K562 (cell line): ENCODE data around the gene PNPO. TPM values are rescaled to one million over a fixed set of nuclear protein-coding genes. Genes with fewer than 3 reads are reported as not detected.

Source experiments
- BACH1 ChIP-seq: fragments of 200-800 bp; sonication (Bioruptor generic); IDR thresholded peaks from 2 replicates; pipeline ENCODE4 v1.6.1; 2016; ENCODE audit warnings: missing genetic modification characterization, missing compliant biosample characterization
- CBFA2T2 ChIP-seq: fragments of 450-650 bp; conservative IDR thresholded peaks from 2 replicates; pipeline ENCODE4 v1.6.1; 2017; ENCODE audit warnings: mild to moderate bottlenecking
- CBX2 ChIP-seq: fragments of 200-600 bp; sonication (generic); IDR thresholded peaks from one replicate; pipeline ENCODE4 v1.6.1; 2012; ENCODE audit warnings: mild to moderate bottlenecking, low read length, inconsistent platforms; ENCODE audit not compliant: insufficient read depth, poor library complexity, severe bottlenecking
- FIP1L1 ChIP-seq: fragments of 200-400 bp; formaldehyde crosslinking; IDR thresholded peaks from 2 replicates; pipeline ENCODE4 v1.6.1; 2018; ENCODE audit warnings: mild to moderate bottlenecking, low read depth, low read length; ENCODE audit not compliant: poor library complexity, severe bottlenecking
- FOXK2 ChIP-seq, 2 experiments: fragments of 450-650 bp; IDR thresholded peaks in 1 of 2; conservative IDR thresholded peaks in 1 of 2; 2 replicates each; pipeline ENCODE4 v1.6.1; 2016; ENCODE audit warnings: low read depth in 2 of 2, mild to moderate bottlenecking in 1 of 2
- GABPA ChIP-seq: fragments of 200-800 bp; sonication (Bioruptor generic); conservative IDR thresholded peaks from 2 replicates; pipeline ENCODE4 v1.6.1; 2016; ENCODE audit warnings: low read depth, missing genetic modification characterization, missing compliant biosample characterization
- HDAC1 ChIP-seq, 2 experiments: fragments of 450-650 bp; IDR thresholded peaks; 2 replicates each; pipeline ENCODE4 v1.6.1; 2016 to 2017; ENCODE audit warnings: inconsistent platforms in 1 of 2, mild to moderate bottlenecking in 1 of 2, moderate library complexity in 1 of 2
- HNRNPLL ChIP-seq: fragments of 200-400 bp; formaldehyde crosslinking; IDR thresholded peaks from 2 replicates; pipeline ENCODE4 v1.6.1; 2017; ENCODE audit warnings: low read length, low read depth, mild to moderate bottlenecking; ENCODE audit not compliant: poor library complexity, severe bottlenecking
- ILF3 ChIP-seq: fragments of 450-650 bp; IDR thresholded peaks from 2 replicates; pipeline ENCODE4 v1.6.1; 2018; ENCODE audit warnings: antibody characterized with exemption, mild to moderate bottlenecking, moderate library complexity, borderline replicate concordance
- KHSRP ChIP-seq: fragments of 450-650 bp; IDR thresholded peaks from 2 replicates; pipeline ENCODE4 v1.6.1; 2017
- PKNOX1 ChIP-seq: fragments of 450-650 bp; IDR thresholded peaks from 2 replicates; pipeline ENCODE4 v1.6.1; 2016
- SP2 ChIP-seq: IDR thresholded peaks from 2 replicates; pipeline ENCODE4 v1.6.1; 2011; ENCODE audit warnings: mild to moderate bottlenecking, low read depth, low read length, moderate library complexity; ENCODE audit not compliant: poor library complexity, severe bottlenecking; ENCODE audit errors: extremely low read depth
- THAP7 ChIP-seq: fragments of 250-450 bp; sonication (Bioruptor Pico); IDR thresholded peaks from 2 replicates; pipeline ENCODE4 v1.5.0; 2021
- THRAP3 ChIP-seq: fragments of 450-650 bp; IDR thresholded peaks from 2 replicates; pipeline ENCODE4 v1.6.1; 2016; ENCODE audit warnings: mild to moderate bottlenecking, inconsistent platforms, borderline replicate concordance
- ZBTB40 ChIP-seq, 2 experiments: fragments of 450-650 bp in 1 of 2; sonication (generic) in 1 of 2; formaldehyde crosslinking in 1 of 2; IDR thresholded peaks; 2 replicates each; pipeline versions ENCODE4 v1.7.1 to v1.9.0; 2016 to 2022; ENCODE audit warnings: inconsistent platforms in 1 of 2, mild to moderate bottlenecking in 1 of 2, missing genetic modification reagents in 1 of 2
- ZEB2 ChIP-seq: fragments of 450-650 bp; IDR thresholded peaks from 2 replicates; pipeline ENCODE4 v1.6.1; 2016
- ZNF77 ChIP-seq: fragments of 250-450 bp; sonication (Bioruptor Pico); IDR thresholded peaks from 2 replicates; pipeline ENCODE4 v1.5.0; 2020
- polyA plus RNA-seq, 8 experiments: library from polyadenylated mRNA; depleted of rRNA in 4 of 8; stranded (reverse) in 5 of 8; unstranded in 3 of 8; fragments of >200 nt; fragmentation: Nextera tagmentation in 2 of 8; fragmentation: Illumina TruSeq in 1 of 8; extraction: Ambion mirVana in 2 of 8; extraction: Trizol in 1 of 8; gene quantifications; 2 replicates each; pipeline versions ENCODE4 v1.2.1 to v1.2.3, GENCODE V29; 2011 to 2014; ENCODE audit warnings: inconsistent platforms in 1 of 8, missing spikeins in 1 of 8
- total RNA-seq, 7 experiments: library from RNA; depleted of rRNA in 6 of 7; stranded (reverse); fragments of >200 nt in 6 of 7; fragmentation: Illumina TruSeq in 2 of 7; extraction: Trizol in 2 of 7; gene quantifications; 2 replicates each; pipeline versions ENCODE4 v1.2.1 to v1.2.3, GENCODE V29; 2011 to 2021; ENCODE audit warnings: low replicate concordance in 1 of 7

Gene PNPO
- total and polyA plus RNA-seq, 9 of the 15 experiments (the other 6 are each of a cell fraction or from before 2014, with no cell fraction given) = 16.6 to 39.0 (median 27.4) TPM

GRCh38 chr17:47969930-47970724 lies 28.8 kb downstream of the PNPO start (continued):
- 0 out of 2 replicates have a peak, but pooled peaks have one; percentile 16 for TF ChIP-seq ZBTB40 (IDR thresholded peaks at IDR 0.05)
- no peak for TF ChIP-seq ZBTB40 (CRISPR knock-in tag; IDR thresholded peaks at IDR 0.05)
- TF ChIP-seq HNRNPLL = no peak
- TF ChIP-seq KHSRP = no peak
- peak; percentile 43; the same call in 1 of the 2 replicates for TF ChIP-seq CBFA2T2
- TF ChIP-seq ILF3 = no peak
- no peak for TF ChIP-seq PKNOX1
- no peak for TF ChIP-seq CBX2
- no peak for TF ChIP-seq THRAP3
- no peak for TF ChIP-seq FIP1L1
- no peak for TF ChIP-seq ZNF77 (CRISPR knock-in tag)
- no peak for TF ChIP-seq SP2
- 0 out of 4 replicates have a peak, but pooled peaks of 1 of the 2 experiments have one; percentile 6 for TF ChIP-seq HDAC1 (IDR thresholded peaks at IDR 0.05)
- no peak for TF ChIP-seq THAP7 (CRISPR knock-in tag)
- TF ChIP-seq GABPA (tag) = no peak
- no peak for TF ChIP-seq BACH1 (tag)
- TF ChIP-seq FOXK2 (conservative IDR thresholded peaks at IDR 0.05 in 1 of 2, IDR thresholded peaks at IDR 0.05 in 1 of 2; ENCODE audit: low read depth in 2 of 2) = no peak
- no peak for TF ChIP-seq ZEB2
